Muscle layer of colon (tissue), 2 donors: ENCODE data around the gene UBE2S.

Source experiments
- H3K27ac ChIP-seq: one replicate; pipeline ENCODE4 v1.7.0; 2013; ENCODE audit warnings: low read depth, mild to moderate bottlenecking, low read length, moderate library complexity
- H3K27me3 ChIP-seq, 2 donors: one replicate each; pipeline ENCODE4 v1.7.0; 2013; ENCODE audit warnings: low read length in 2 of 2, mild to moderate bottlenecking in 2 of 2; ENCODE audit not compliant: insufficient read depth in 2 of 2, control insufficient read depth in 1 of 2
- H3K36me3 ChIP-seq: one replicate; pipeline ENCODE4 v1.7.0; 2013; ENCODE audit warnings: mild to moderate bottlenecking, low read length; ENCODE audit not compliant: insufficient read depth
- H3K4me1 ChIP-seq: one replicate; pipeline ENCODE4 v1.7.0; 2013; ENCODE audit warnings: mild to moderate bottlenecking, low read length; ENCODE audit not compliant: insufficient read depth
- H3K4me3 ChIP-seq, 2 donors: one replicate each; pipeline ENCODE4 v1.7.0; 2013; ENCODE audit warnings: low read length in 2 of 2, low read depth in 1 of 2, mild to moderate bottlenecking in 1 of 2, moderate library complexity in 1 of 2
- H3K9ac ChIP-seq: one replicate; pipeline ENCODE4 v1.7.0; 2013; ENCODE audit warnings: low read length
- H3K9me3 ChIP-seq: one replicate; pipeline ENCODE4 v1.7.0; 2013; ENCODE audit warnings: mild to moderate bottlenecking, low read length
- donor health status: abdominal sarcoma.
- donor health status: Adenocarcinoma of cecum.

UBE2S gene

DNA sequence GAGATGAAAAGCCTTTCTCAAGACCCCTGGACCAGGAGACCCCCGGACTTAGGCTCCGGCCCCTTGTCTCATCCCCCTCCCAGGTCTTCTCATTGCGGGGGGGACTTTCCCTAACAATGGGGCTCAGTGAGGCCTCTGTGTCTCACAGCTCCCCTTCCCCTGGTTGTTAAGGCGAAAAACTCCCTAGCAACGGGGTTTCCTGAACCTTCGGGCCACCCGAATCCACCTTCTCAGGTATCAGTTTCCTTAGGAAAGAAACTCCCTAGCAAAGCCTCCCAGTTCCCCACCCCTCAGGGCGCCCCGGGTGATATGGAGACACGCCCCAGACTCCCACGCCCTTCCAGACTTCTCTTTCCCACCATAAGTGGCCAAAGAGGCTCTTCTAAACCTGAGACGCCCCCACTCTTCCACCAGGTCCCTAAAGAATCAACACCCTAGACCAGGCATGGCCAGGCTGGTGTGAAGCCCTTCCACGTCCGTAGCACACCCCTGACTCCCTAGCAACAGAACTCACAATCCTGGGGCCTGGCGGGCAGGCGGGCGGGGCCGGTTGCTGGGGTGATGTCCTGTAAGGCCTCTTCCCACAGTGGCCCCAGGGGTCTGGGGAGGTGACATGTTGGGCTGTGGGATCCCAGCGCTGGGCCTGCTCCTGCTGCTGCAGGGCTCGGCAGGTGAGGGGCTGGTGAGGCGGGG is 31.2 kb downstream of the UBE2S start, which contains the start of gene TMEM190:
Gene TMEM190, plus strand, starts transcription at position 586 of the 693 bp plus-strand sequence. Its CDS starts 28 bp downstream, at position 614.
- Histone ChIP-seq H3K9me3 (no peaks in the 10 kb centered on the region), H3K27me3 (peaks cover 32 to 64% of the 10 kb centered on the region in 2 donors), H3K36me3 (no peaks in the 10 kb centered on the region), H3K4me3 (peak within 1 kb of the TSS in 1 of 2 donors; percentile 32), H3K27ac (no peak within 1 kb of the TSS), H3K9ac (no peak within 1 kb of the TSS), H3K4me1 (no peaks in the 10 kb centered on the region)

DNA sequence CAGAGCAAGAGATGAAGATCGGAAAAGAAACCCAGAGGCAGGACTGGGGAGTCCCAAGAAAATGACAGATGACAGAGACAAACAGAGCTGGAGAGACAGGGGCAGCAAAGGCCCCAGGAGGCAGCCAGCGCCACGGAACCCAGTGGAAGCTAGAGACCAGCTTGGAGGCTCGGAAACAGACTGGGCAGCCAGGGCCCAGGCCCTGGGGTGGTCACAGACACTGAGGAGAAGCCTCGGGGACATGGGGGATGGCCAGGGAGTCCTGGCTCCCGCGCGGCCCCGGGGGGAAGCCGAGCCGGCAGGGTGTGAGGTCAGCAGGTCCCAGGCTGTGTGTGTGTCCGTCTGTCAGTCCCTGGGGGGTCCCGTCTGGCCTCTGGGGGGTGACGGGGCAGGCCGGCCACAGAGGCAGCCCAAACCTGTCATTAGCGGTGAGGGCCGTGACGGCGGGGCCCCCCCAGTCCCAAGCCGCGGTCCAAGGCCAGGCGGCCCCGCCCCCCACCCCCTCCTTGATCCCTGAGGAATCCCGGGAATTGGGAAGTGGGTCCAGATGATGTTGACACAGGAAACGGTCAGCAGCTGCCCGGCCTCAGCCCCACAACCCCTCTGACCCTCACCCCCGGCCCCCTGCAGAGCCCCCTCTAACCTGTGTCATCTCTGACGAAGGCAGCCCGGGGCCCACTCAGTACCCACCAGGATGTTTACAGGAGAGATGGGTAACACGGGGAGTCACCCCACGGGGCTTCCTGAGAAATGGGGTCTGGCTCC is 33.4 kb downstream of the UBE2S start:
- Histone ChIP-seq H3K9ac (no peak overlapping the region), H3K4me1 (no peaks in the 10 kb centered on the region), H3K27me3 (peaks cover 38 to 80% of the 10 kb centered on the region in 2 donors), H3K4me3 (no peak overlapping the region), H3K9me3 (no peaks in the 10 kb centered on the region), H3K36me3 (no peaks in the 10 kb centered on the region), H3K27ac (no peak overlapping the region)

DNA sequence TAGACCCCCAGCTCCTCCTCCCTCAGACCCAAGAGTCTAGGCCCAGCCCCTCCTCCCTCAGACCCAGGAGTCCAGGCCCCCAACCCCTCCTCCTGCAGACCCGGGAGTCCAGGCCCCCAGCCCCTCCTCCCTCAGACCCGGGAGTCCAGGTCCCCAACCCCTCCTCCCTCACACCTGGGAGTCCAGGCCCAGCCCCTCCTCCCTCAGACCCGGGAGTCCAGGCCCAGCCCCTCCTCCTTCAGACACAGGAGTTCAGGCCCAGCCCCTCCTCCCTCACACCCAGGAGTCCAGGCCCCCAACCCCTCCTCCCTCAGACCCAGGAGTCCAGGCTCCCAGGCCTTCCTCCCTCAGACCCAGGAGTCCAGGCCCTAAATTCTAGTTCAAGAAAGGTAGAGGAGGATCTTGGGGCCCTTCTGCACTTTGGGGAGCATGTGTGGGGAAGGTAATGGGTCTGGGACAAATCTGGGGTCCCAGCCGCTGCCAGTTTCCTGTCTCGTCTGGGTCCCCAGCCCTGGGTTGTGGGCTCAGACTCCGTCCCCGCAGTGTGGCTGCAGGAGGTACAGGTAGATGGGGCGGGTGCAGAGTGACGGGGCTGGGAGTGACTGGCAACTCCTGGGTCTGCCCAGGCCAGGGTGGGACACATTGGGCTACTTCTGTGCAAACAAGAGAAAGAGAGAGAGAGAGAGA is 34.1 kb downstream of the UBE2S start:
- H3K4me1 ChIP-seq, result no peaks in the 10 kb centered on the region
- H3K36me3 ChIP-seq, result no peaks in the 10 kb centered on the region
- H3K27me3 ChIP-seq, result peaks cover 38 to 87% of the 10 kb centered on the region in 2 donors
- H3K4me3 ChIP-seq, result no peak overlapping the region
- no peak overlapping the region for H3K9ac ChIP-seq
- no peaks in the 10 kb centered on the region for H3K9me3 ChIP-seq
- H3K27ac ChIP-seq, result no peak overlapping the region

DNA sequence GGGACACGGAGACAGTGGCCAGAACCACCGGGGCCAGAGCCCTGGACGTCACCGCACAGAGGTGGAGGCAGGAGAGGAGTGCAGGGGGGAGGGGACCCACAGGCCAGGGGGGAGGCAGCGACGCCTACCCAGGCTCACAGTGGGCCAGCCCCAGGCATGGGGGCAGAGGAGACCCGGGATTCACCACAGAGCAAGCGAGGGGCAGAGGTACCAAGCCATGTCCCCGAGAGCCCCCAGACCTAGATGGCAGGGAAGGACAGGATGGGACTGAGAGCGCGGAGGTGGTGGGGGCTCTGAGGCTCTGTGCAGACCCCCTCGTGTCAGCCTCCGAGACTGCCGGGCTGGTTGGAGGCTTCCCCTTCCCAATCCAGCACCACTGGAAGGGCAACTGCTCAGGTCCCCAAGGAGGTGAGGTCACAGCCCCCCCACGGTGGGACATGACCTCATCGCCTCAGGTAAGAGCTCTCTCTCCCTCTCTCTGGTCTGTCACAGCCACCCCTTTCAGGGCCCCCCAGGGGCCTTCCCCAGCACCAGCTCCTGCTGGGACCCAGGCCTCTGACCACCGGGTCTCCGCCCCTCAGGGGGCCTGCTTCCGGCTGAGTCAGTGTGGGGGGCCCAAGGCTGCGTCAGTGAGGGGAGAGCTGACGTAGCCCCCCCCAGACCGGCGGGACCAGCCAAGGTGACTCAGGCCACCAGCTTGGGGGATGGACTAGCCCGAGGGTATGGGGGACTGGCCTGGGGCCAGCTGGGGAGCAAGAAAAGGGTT is 35.1 kb downstream of the UBE2S start:
- peaks cover 38 to 91% of the 10 kb centered on the region in 2 donors for H3K27me3 ChIP-seq
- H3K9ac ChIP-seq, result no peak overlapping the region
- no peaks in the 10 kb centered on the region for H3K4me1 ChIP-seq
- no peaks in the 10 kb centered on the region for H3K36me3 ChIP-seq
- no peak overlapping the region for H3K4me3 ChIP-seq
- no peaks in the 10 kb centered on the region for H3K9me3 ChIP-seq
- H3K27ac ChIP-seq, result no peak overlapping the region

DNA sequence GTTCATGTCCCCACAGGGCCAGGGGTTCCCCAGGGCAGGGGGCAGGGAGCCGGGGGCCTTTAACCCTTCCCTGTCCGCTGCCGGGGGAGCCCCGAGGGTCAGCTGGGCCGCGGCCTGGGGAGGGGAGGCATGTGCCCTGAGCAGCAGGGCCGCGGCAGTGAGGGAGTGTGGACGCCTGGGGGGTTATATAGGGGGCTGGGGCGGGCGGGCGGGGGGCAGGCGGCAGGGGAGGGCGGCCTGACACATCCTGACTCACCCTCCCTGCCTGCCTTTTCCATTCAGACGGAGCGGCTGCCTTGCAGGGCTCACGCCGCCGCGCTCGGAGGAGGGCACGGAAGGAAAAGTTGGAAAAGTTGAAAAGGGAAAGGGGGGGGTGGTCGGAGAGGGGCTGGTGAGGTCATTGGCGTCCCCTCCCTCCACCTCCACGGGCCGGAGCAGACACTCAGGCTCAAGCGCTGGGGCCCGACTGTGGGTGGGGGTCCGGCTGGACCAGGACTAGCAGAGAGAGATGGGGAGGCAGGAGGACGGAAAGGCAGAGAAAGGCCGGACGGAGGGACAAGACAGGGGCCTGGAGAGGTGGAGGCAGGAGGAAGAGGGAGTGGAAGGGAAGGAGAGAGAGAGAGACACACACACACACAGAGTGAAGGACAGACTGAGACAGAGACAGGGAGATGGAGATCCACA is 37.1 kb downstream of the UBE2S start, which contains the start of gene IL11:
Gene IL11, minus strand, starts transcription at position 159 of the 684 bp plus-strand sequence. Its CDS starts 153 bp downstream, at position 6.
- no peaks in the 10 kb centered on the region for H3K4me1 ChIP-seq
- H3K9me3 ChIP-seq, result no peaks in the 10 kb centered on the region
- H3K9ac ChIP-seq, result no peak within 1 kb of the TSS
- H3K27ac ChIP-seq, result no peak within 1 kb of the TSS
- peaks cover 26 to 74% of the 10 kb centered on the region in 2 donors for H3K27me3 ChIP-seq
- H3K4me3 ChIP-seq, result no peak within 1 kb of the TSS
- H3K36me3 ChIP-seq, result no peaks in the 10 kb centered on the region

DNA sequence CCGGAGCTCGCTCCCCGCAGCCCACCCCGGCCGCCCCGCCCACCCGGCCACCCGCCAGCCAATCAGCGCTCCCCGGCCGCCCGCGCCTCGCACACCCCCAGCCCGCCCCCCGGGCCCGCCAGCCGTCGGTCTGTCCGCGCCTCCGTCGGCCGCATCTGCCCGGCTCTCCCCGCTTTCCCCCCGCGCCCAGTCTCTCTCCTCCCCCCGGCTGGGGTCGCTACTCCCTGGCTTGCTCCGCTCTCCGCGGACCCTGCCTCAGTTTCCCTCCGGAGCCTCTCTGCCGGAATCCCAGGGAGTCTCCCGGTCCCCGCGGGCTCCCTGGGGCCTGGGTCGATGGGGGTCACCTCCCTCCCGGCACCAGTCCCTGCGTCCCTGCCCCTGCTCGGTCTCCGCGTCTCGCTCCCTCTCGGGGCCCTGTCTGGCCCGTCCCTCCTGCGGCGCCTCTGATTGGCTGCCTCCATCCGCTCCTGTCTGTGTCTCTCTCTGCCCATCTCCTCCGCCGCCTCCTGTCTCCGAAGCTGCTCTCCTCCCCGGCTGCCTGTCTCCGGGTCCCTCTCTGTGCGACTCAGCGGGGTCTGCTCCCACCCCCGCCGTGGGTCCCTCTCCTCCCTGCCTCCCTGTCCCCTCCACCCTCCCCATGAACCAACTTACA is 37.8 kb downstream of the UBE2S start:
- H3K4me1 ChIP-seq, result no peaks in the 10 kb centered on the region
- peaks cover 22 to 67% of the 10 kb centered on the region in 2 donors for H3K27me3 ChIP-seq
- H3K4me3 ChIP-seq, result no peak overlapping the region
- no peaks in the 10 kb centered on the region for H3K36me3 ChIP-seq
- H3K9me3 ChIP-seq, result no peaks in the 10 kb centered on the region
- H3K27ac ChIP-seq, result no peak overlapping the region
- H3K9ac ChIP-seq, result no peak overlapping the region

DNA sequence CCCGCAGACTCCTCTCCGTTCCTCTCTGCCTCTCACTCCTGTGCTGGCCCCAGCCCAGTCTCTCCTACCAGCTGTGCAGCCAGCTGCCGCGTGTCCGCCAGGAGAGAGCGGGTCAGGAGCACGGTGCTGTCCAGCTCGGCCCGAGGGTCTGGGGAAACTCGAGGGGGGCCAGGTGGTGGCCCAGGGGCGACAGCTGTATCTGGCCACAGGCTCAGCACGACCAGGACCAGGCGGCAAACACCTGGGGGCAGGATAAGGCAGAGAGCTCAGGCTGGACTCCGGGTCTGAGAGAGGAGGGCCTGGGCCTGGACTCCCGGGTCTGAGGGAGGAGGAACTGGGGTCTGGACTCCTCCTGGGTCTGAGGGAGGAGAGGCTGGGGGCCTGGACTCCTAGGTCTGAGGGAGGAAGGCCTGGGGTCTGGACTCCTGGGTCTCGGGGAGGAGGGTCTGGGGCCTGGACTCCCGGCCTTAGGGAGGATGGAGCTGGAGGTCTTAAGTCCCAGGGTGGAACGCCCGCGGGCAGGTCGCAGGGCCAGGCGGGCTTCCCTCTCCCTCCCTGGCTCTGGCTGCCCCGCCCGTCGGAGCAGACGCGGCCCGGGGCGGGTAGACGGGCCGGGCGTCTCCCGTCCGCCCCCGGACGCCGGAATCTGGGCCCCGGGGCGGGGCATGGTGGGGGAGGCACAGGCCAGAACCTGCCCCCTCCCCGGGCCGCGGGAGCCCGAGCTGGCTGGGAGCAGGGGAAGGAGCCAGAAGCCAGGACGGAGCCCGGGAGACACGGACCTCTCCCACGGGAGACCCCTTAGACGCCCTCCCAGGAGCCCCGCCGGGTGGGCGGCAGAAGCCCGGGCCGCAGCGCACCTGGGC is 38.7 kb downstream of the UBE2S start:
- Histone ChIP-seq H3K4me3 (no peak overlapping the region), H3K27me3 (peaks cover 20 to 59% of the 10 kb centered on the region in 2 donors), H3K27ac (no peak overlapping the region), H3K4me1 (no peaks in the 10 kb centered on the region), H3K9ac (no peak overlapping the region), H3K36me3 (no peaks in the 10 kb centered on the region), H3K9me3 (no peaks in the 10 kb centered on the region)

DNA sequence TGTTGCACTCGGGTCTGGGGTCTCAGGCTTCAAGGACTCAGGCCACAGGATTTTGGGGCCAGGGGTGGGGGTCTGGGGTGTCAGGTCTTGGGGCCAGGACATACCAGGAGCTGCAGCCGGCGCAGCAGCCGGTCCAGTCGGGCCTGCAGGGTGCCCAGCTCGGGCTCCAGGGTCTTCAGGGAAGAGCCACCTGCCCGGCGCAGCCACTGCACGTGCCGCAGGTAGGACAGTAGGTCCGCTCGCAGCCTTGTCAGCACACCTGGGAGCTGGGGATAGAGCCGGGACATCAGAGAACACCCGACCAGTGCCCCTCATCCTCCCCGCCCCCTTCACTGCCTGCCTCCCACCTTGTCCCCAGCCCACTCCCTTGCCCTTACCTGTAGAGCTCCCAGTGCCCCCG is 39.5 kb downstream of the UBE2S start:
- no peaks in the 10 kb centered on the region for H3K9me3 ChIP-seq
- H3K9ac ChIP-seq, result no peak overlapping the region
- no peaks in the 10 kb centered on the region for H3K4me1 ChIP-seq
- peaks cover 16 to 51% of the 10 kb centered on the region in 2 donors for H3K27me3 ChIP-seq
- H3K4me3 ChIP-seq, result no peak overlapping the region
- no peaks in the 10 kb centered on the region for H3K36me3 ChIP-seq
- no peak overlapping the region for H3K27ac ChIP-seq

DNA sequence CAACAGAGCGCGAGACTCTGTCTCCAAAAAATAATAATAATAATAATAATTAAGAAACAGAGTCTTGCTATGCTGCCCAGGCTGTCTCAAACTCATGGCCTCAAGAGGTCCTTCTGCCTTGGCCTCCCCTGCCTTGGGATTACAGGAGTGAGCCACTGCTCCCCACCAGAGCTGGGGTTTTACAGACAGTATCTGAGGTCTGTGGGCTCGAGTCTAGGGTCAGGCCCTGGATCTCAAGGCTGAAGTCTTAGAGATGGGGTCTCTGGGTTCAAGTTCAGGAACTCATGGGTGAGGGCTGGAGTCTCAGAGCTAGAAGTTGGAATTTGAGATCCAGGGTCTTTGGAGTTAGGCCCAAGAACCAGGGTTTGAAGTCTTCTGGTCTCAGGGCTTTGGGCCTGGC is 40.8 kb downstream of the UBE2S start:
- H3K36me3 ChIP-seq, result no peaks in the 10 kb centered on the region
- H3K9ac ChIP-seq, result no peak overlapping the region
- no peak overlapping the region for H3K4me3 ChIP-seq
- no peaks in the 10 kb centered on the region for H3K9me3 ChIP-seq
- H3K27me3 ChIP-seq, result peaks cover 8 to 46% of the 10 kb centered on the region in 2 donors
- no peaks in the 10 kb centered on the region for H3K4me1 ChIP-seq
- H3K27ac ChIP-seq, result no peak overlapping the region
